IMR-90 (cell line): ENCODE data around the gene MTIF2. TPM values are rescaled to one million over a fixed set of nuclear protein-coding genes. Genes with fewer than 3 reads are reported as not detected.
"Not testable (repeated sequence)": the region's sequence is repeated elsewhere in the genome, so short reads cannot be mapped to it uniquely, and the experiment has no call there.

Experiments
- ATAC-seq: fragments of 200-7000 bp; cut with Tn5 transposase; 2 replicates; pipeline ENCODE4 v1.9.1; 2020; ENCODE audit warnings: low read depth, mild to moderate bottlenecking, moderate library complexity
- BruUV-seq: library from RNA; stranded (reverse); fragments of 400-500 nt; replicated peaks from 2 replicates; lab custom pipeline; 2021; lab: Mats Ljungman, UMichigan
- CTCF ChIA-PET: fragments of 300-600 bp; formaldehyde crosslinking; extraction: SDS; loops from one replicate; lab custom pipeline; 2021; ENCODE audit warnings: antibody characterized with exemption; lab: Yijun Ruan, JAX
- POLR2A ChIA-PET: fragments of 300-600 bp; sonication (Branson Sonifier 250); formaldehyde crosslinking; loops from one replicate; lab custom pipeline; 2022; ENCODE audit warnings: antibody characterized with exemption; ENCODE audit not compliant: unreplicated experiment; lab: Charles Lee
- DNase-seq: peaks from one replicate; pipeline ENCODE4 v3.0.0; 2013
- H2AFZ ChIP-seq: replicated peaks from 2 replicates; pipeline ENCODE3; 2013; ENCODE audit warnings: low read length, mild to moderate bottlenecking; ENCODE audit not compliant: poor library complexity
- H2AK5ac ChIP-seq: 2 replicates; pipeline ENCODE4 v1.6.1; 2013; ENCODE audit warnings: low read depth, low read length, inconsistent platforms
- H2AK9ac ChIP-seq: replicated peaks from 2 replicates; pipeline ENCODE3; 2013; ENCODE audit warnings: mild to moderate bottlenecking, low read depth, low read length, moderate library complexity; ENCODE audit not compliant: poor library complexity
- H2BK120ac ChIP-seq: 2 replicates; pipeline ENCODE4 v1.6.1; 2013; ENCODE audit warnings: low read depth, low read length, inconsistent platforms
- H2BK15ac ChIP-seq: 3 replicates; pipeline ENCODE4 v1.6.1; 2013; ENCODE audit warnings: low read depth, low read length, inconsistent platforms
- H2BK20ac ChIP-seq: 2 replicates; pipeline ENCODE4 v1.6.1; 2013; ENCODE audit warnings: low read depth, mild to moderate bottlenecking, inconsistent platforms, low read length, moderate library complexity
- H2BK5ac ChIP-seq: 2 replicates; pipeline ENCODE4 v1.6.1; 2013; ENCODE audit warnings: mild to moderate bottlenecking, low read depth, low read length, inconsistent platforms; ENCODE audit not compliant: poor library complexity, severe bottlenecking
- H3K14ac ChIP-seq: replicated peaks from 2 replicates; pipeline ENCODE4 v1.6.1; 2013; ENCODE audit warnings: low read depth, low read length, inconsistent platforms
- H3K18ac ChIP-seq: 2 replicates; pipeline ENCODE4 v1.6.1; 2013; ENCODE audit warnings: low read depth, low read length, control low read depth
- H3K23ac ChIP-seq: 2 replicates; pipeline ENCODE4 v1.6.1; 2013; ENCODE audit warnings: low read depth, low read length, inconsistent platforms
- H3K27ac ChIP-seq: 2 replicates; pipeline ENCODE4 v1.5.1; 2013; ENCODE audit warnings: mild to moderate bottlenecking, control low read depth, low read length; ENCODE audit not compliant: insufficient read depth
- H3K27me3 ChIP-seq: 2 replicates; pipeline ENCODE4 v1.6.1; 2013; ENCODE audit warnings: low read length; ENCODE audit not compliant: control insufficient read depth, insufficient read depth
- H3K36me3 ChIP-seq: 2 replicates; pipeline ENCODE4 v1.6.1; 2013; ENCODE audit warnings: low read length, mixed read lengths; ENCODE audit not compliant: control insufficient read depth, insufficient read depth
- H3K4ac ChIP-seq: 2 replicates; pipeline ENCODE4 v1.6.1; 2013; ENCODE audit warnings: low read depth, low read length, inconsistent platforms
- H3K4me1 ChIP-seq: 2 replicates; pipeline ENCODE4 v1.6.1; 2013; ENCODE audit warnings: low read length, mixed read lengths; ENCODE audit not compliant: control insufficient read depth, insufficient read depth
- H3K4me2 ChIP-seq: 2 replicates; pipeline ENCODE4 v1.6.1; 2013; ENCODE audit warnings: low read depth, mild to moderate bottlenecking, control low read depth, low read length, moderate library complexity
- H3K4me3 ChIP-seq: 2 replicates; pipeline ENCODE4 v1.5.1; 2013; ENCODE audit warnings: low read depth, mild to moderate bottlenecking, control low read depth, low read length, moderate library complexity; ENCODE audit not compliant: insufficient read depth
- H3K56ac ChIP-seq: 2 replicates; pipeline ENCODE4 v1.6.1; 2013; ENCODE audit warnings: low read length, inconsistent platforms; ENCODE audit not compliant: insufficient read depth; ENCODE audit errors: extremely low read depth
- H3K79me1 ChIP-seq, 2 experiments: 2 replicates each; pipeline ENCODE4 v1.6.1; 2013; ENCODE audit warnings: low read length in 2 of 2, inconsistent platforms in 1 of 2, low read depth in 1 of 2
- H3K9ac ChIP-seq: 2 replicates; pipeline ENCODE4 v1.6.1; 2013; ENCODE audit warnings: low read depth, low read length, control low read depth
- H3K9me1 ChIP-seq: 2 replicates; pipeline ENCODE4 v1.6.1; 2013; ENCODE audit warnings: low read length, inconsistent platforms; ENCODE audit not compliant: insufficient read depth
- H3K9me3 ChIP-seq: 2 replicates; pipeline ENCODE4 v1.6.1; 2013; ENCODE audit warnings: low read length; ENCODE audit not compliant: control insufficient read depth, insufficient read depth
- H4K20me1 ChIP-seq: 2 replicates; pipeline ENCODE4 v1.6.1; 2013; ENCODE audit warnings: low read length, inconsistent platforms; ENCODE audit not compliant: insufficient read depth
- H4K5ac ChIP-seq: 2 replicates; pipeline ENCODE4 v1.6.1; 2013; ENCODE audit warnings: mild to moderate bottlenecking, low read depth, low read length, control low read depth
- H4K8ac ChIP-seq, 2 experiments: 2 replicates each; pipeline ENCODE4 v1.6.1; 2013; ENCODE audit warnings: low read depth in 2 of 2, low read length in 2 of 2, control low read depth in 1 of 2, inconsistent platforms in 1 of 2
- H4K91ac ChIP-seq: 2 replicates; pipeline ENCODE4 v1.6.1; 2013; ENCODE audit warnings: low read depth, low read length, inconsistent platforms; ENCODE audit not compliant: insufficient read depth
- WGBS, 2 experiments: methylation state at CpG; one replicate each; pipeline versions ENCODE4 v1.1.5 to v1.1.7; 2013; ENCODE audit warnings: missing lambda C conversion rate in 2 of 2; ENCODE audit not compliant: insufficient read length in 1 of 2; ENCODE audit errors: extremely low coverage in 2 of 2; 5-methylcytosine and 5-hydroxymethylcytosine counted together
- dilution Hi-C: fragments of 300-500 bp; cut with HindIII; formaldehyde crosslinking; loops from one replicate; pipeline ENCODE4 v1.14.3; 2018; ENCODE audit warnings: low sequenced_read_pairs; ENCODE audit not compliant: unreplicated experiment
- in situ Hi-C: fragments of 300-500 bp; cut with MboI; formaldehyde crosslinking; loops from 3 replicates; pipeline ENCODE4 v1.14.3; 2019; ENCODE audit warnings: low sequenced_read_pairs, inconsistent platforms, mixed read lengths
- intact Hi-C: fragments of 100-400 bp; cut with micrococcal nuclease; formaldehyde crosslinking; loops from 2 replicates; pipeline ENCODE4 v1.10.0; 2022
- polyA plus RNA-seq, 3 experiments: library from polyadenylated mRNA; depleted of rRNA; stranded (reverse); fragments of >200 nt; gene quantifications; 2 replicates each; pipeline ENCODE4 v1.2.3, GENCODE V29; 2012; ENCODE audit warnings: low replicate concordance in 1 of 3
- total RNA-seq: library from RNA; depleted of rRNA; stranded (reverse); fragments of >200 nt; gene quantifications from 2 replicates; pipeline ENCODE4 v1.2.3, GENCODE V29; 2012

Gene MTIF2
- total and polyA plus RNA-seq, 2 of the 4 experiments (the other 2 are of a cell fraction), result 10.8 to 22.6 TPM

GRCh38 chr2:55241582-55241981 lies 27.4 kb downstream of the MTIF2 start:
- H3K9me1 ChIP-seq, H2BK5ac ChIP-seq, H3K14ac ChIP-seq, H3K18ac ChIP-seq, POLR2A ChIA-PET, H2BK15ac ChIP-seq, DNase-seq, H3K27me3 ChIP-seq, H2BK120ac ChIP-seq, ATAC-seq, H3K4me3 ChIP-seq, H3K79me1 ChIP-seq, CTCF ChIA-PET, H3K9ac ChIP-seq, H4K91ac ChIP-seq, H3K23ac ChIP-seq, intact Hi-C loops, BruUV-seq, in situ Hi-C loops, H3K9me3 ChIP-seq, H4K8ac ChIP-seq, H3K4me1 ChIP-seq, H2BK20ac ChIP-seq, H4K20me1 ChIP-seq, H3K4ac ChIP-seq, H4K5ac ChIP-seq, dilution Hi-C loops, H3K56ac ChIP-seq, H2AFZ ChIP-seq, H2AK9ac ChIP-seq, H3K27ac ChIP-seq, H3K4me2 ChIP-seq, H2AK5ac ChIP-seq: not testable (repeated sequence)
- 90% methylated on average over 5 of the region's 8 CpGs; no CpG with 5 or more reads in 1 of the 2 experiments for WGBS, 2 experiments
- H3K36me3 ChIP-seq, result peaks cover 16% of the 10 kb centered on the region
